Body of pancreas (tissue), 4 donors: ENCODE data around the gene FAM236B.
"Not testable (repeated sequence)": the region's sequence is repeated elsewhere in the genome, so short reads cannot be mapped to it uniquely, and the experiment has no call there.

Experiments
- POLR2A ChIP-seq, 3 donors: fragments of 450-650 bp; IDR thresholded peaks; one replicate each; pipeline ENCODE4 v1.6.1; 2016; ENCODE audit warnings: antibody characterized with exemption in 3 of 3, mild to moderate bottlenecking in 2 of 3
- TF ChIP-seq, protein P1 (sequence below), 7 experiments: fragments of 450-650 bp in 4 of 7; fragments of 200-600 bp in 3 of 7; sonication (generic) in 3 of 7; IDR thresholded peaks; one replicate each; pipeline ENCODE4 v1.5.1; 2016 to 2019; ENCODE audit warnings: antibody characterized with exemption in 7 of 7

DNA sequence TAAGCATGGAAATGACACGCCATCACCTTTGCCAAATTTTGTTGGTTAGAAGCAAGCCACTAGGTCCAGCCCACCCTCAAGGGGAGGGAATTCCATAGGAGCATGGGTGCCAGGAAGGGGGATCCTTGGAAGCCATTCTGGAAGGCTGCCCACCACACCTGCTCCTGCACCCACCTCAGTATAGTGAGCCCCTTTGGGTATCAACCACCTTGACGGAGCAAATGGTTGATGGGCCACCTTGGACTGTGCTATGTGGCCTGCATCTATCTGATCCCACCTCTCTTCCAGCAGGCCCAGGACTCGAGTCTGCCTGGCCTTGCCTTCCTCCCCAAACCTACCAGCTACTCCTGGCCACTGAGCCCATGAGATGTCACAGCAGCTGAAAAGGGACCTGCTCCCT lies 7.9 kb upstream of the FAM236B start:
- not testable (repeated sequence) for TF ChIP-seq POLR2A (IDR thresholded peaks at IDR 0.05)
- TF ChIP-seq, protein P1, sequence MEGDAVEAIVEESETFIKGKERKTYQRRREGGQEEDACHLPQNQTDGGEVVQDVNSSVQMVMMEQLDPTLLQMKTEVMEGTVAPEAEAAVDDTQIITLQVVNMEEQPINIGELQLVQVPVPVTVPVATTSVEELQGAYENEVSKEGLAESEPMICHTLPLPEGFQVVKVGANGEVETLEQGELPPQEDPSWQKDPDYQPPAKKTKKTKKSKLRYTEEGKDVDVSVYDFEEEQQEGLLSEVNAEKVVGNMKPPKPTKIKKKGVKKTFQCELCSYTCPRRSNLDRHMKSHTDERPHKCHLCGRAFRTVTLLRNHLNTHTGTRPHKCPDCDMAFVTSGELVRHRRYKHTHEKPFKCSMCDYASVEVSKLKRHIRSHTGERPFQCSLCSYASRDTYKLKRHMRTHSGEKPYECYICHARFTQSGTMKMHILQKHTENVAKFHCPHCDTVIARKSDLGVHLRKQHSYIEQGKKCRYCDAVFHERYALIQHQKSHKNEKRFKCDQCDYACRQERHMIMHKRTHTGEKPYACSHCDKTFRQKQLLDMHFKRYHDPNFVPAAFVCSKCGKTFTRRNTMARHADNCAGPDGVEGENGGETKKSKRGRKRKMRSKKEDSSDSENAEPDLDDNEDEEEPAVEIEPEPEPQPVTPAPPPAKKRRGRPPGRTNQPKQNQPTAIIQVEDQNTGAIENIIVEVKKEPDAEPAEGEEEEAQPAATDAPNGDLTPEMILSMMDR (IDR thresholded peaks at IDR 0.05): not testable (repeated sequence)
